Stimulated activated memory B cell treated with anti-CD40 and anti-IgM and Interleukin-4, amounts not matched to agents 10 μg/mL and 1 μg/mL and 100 μg/mL, for 72 hours (primary cell): ENCODE data around the gene PSD.
A peak's percentile ranks its signal among the peaks of the same experiment; 100 is the strongest.

Experiments used
- ATAC-seq: fragments of 150-1000 bp; cut with Tn5 transposase; 2 replicates; pipeline ENCODE4 v1.10.0; 2021
- H3K27ac Mint-ChIP-seq: one replicate; pipeline ENCODE4 v1.8.0; 2022; ENCODE audit warnings: mild to moderate bottlenecking, mixed read lengths
- H3K27me3 Mint-ChIP-seq: one replicate; pipeline ENCODE4 v1.8.0; 2022; ENCODE audit warnings: mixed read lengths
- H3K36me3 Mint-ChIP-seq: one replicate; pipeline ENCODE4 v1.8.0; 2022; ENCODE audit warnings: mixed read lengths
- H3K4me1 Mint-ChIP-seq: one replicate; pipeline ENCODE4 v1.8.0; 2022; ENCODE audit warnings: mixed read lengths
- H3K4me3 Mint-ChIP-seq: one replicate; pipeline ENCODE4 v1.8.0; 2022; ENCODE audit warnings: mild to moderate bottlenecking, moderate library complexity, mixed read lengths
- H3K9me3 Mint-ChIP-seq: one replicate; pipeline ENCODE4 v1.8.0; 2022; ENCODE audit warnings: mixed read lengths

PSD gene

GRCh38 chr10:102451105-102451969 lies 32.8 kb upstream of the PSD start, which contains the start of gene C10orf95:
Gene C10orf95 (minus strand): TSS chr10:102451543. CDS start chr10:102451093, 450 bp downstream.
- H3K9me3 Mint-ChIP-seq: no peaks in the 10 kb centered on the region
- no peaks in the 10 kb centered on the region for H3K27me3 Mint-ChIP-seq
- peak within 1 kb of the TSS; percentile 96 for H3K4me3 Mint-ChIP-seq
- H3K27ac Mint-ChIP-seq: peak within 1 kb of the TSS; percentile 96
- peaks cover 33% of the 10 kb centered on the region for H3K4me1 Mint-ChIP-seq
- H3K36me3 Mint-ChIP-seq: peaks cover 13% of the 10 kb centered on the region
- no peak for ATAC-seq

GRCh38 chr10:102450374-102451104 lies 32.0 kb upstream of the PSD start:
- H3K4me1 Mint-ChIP-seq: peaks cover 33% of the 10 kb centered on the region
- H3K4me3 Mint-ChIP-seq: peak overlapping the region; percentile 96
- no peaks in the 10 kb centered on the region for H3K9me3 Mint-ChIP-seq
- peaks cover 13% of the 10 kb centered on the region for H3K36me3 Mint-ChIP-seq
- ATAC-seq: peak; percentile 95
- H3K27me3 Mint-ChIP-seq: no peaks in the 10 kb centered on the region
- H3K27ac Mint-ChIP-seq: peak overlapping the region; percentile 96

GRCh38 chr10:102450124-102450373 lies 31.5 kb upstream of the PSD start:
- peaks cover 13% of the 10 kb centered on the region for H3K36me3 Mint-ChIP-seq
- no peak for ATAC-seq
- no peaks in the 10 kb centered on the region for H3K9me3 Mint-ChIP-seq
- no peaks in the 10 kb centered on the region for H3K27me3 Mint-ChIP-seq
- H3K4me3 Mint-ChIP-seq: peak overlapping the region; percentile 96
- H3K4me1 Mint-ChIP-seq: peaks cover 33% of the 10 kb centered on the region
- H3K27ac Mint-ChIP-seq: peak overlapping the region; percentile 96

- ATAC-seq: peak; percentile 82
- H3K4me1 Mint-ChIP-seq: peaks cover 33% of the 10 kb centered on the region
Measured at GRCh38 chr10:102449321-102450123, 30.9 kb upstream of the PSD start.

GRCh38 chr10:102444851-102445250 lies 26.3 kb upstream of the PSD start:
- Mint-ChIP-seq H3K4me3 (no peak overlapping the region), H3K9me3 (no peaks in the 10 kb centered on the region), H3K36me3 (no peaks in the 10 kb centered on the region), H3K27ac (no peak overlapping the region), H3K4me1 (peaks cover 9% of the 10 kb centered on the region), H3K27me3 (no peaks in the 10 kb centered on the region)
- ATAC-seq: no peak

More at GRCh38 chr10:102449321-102450123, 30.9 kb upstream of the PSD start:
- H3K4me3 Mint-ChIP-seq: peak overlapping the region; percentile 96
- no peaks in the 10 kb centered on the region for H3K27me3 Mint-ChIP-seq
- peak overlapping the region; percentile 96 for H3K27ac Mint-ChIP-seq
- H3K9me3 Mint-ChIP-seq: no peaks in the 10 kb centered on the region
- H3K36me3 Mint-ChIP-seq: peaks cover 13% of the 10 kb centered on the region

- H3K4me3 Mint-ChIP-seq: no peak overlapping the region
- no peak for ATAC-seq
- H3K9me3 Mint-ChIP-seq: no peaks in the 10 kb centered on the region
- peaks cover 21% of the 10 kb centered on the region for H3K4me1 Mint-ChIP-seq
- H3K27me3 Mint-ChIP-seq: no peaks in the 10 kb centered on the region
- H3K27ac Mint-ChIP-seq: no peak overlapping the region
- H3K36me3 Mint-ChIP-seq: no peaks in the 10 kb centered on the region
Measured at GRCh38 chr10:102438374-102438773, 19.8 kb upstream of the PSD start.

GRCh38 chr10:102437515-102437914 lies 18.9 kb upstream of the PSD start:
- H3K4me3 Mint-ChIP-seq: no peak overlapping the region
- peaks cover 27% of the 10 kb centered on the region for H3K4me1 Mint-ChIP-seq
- no peak overlapping the region for H3K27ac Mint-ChIP-seq
- no peak for ATAC-seq
- H3K9me3 Mint-ChIP-seq: no peaks in the 10 kb centered on the region
- no peaks in the 10 kb centered on the region for H3K27me3 Mint-ChIP-seq
- no peaks in the 10 kb centered on the region for H3K36me3 Mint-ChIP-seq

GRCh38 chr10:102436312-102436711 lies 17.7 kb upstream of the PSD start:
- Mint-ChIP-seq H3K27me3 (no peaks in the 10 kb centered on the region), H3K36me3 (no peaks in the 10 kb centered on the region), H3K27ac (peak overlapping the region; percentile 73), H3K4me3 (peak overlapping the region; percentile 11), H3K4me1 (peaks cover 33% of the 10 kb centered on the region), H3K9me3 (no peaks in the 10 kb centered on the region)
- ATAC-seq: no peak

GRCh38 chr10:102435529-102436233 lies 17.1 kb upstream of the PSD start:
- no peaks in the 10 kb centered on the region for H3K27me3 Mint-ChIP-seq
- no peaks in the 10 kb centered on the region for H3K36me3 Mint-ChIP-seq
- peaks cover 34% of the 10 kb centered on the region for H3K4me1 Mint-ChIP-seq
- no peaks in the 10 kb centered on the region for H3K9me3 Mint-ChIP-seq
- peak overlapping the region; percentile 57 for H3K4me3 Mint-ChIP-seq
- ATAC-seq: no peak
- peak overlapping the region; percentile 73 for H3K27ac Mint-ChIP-seq

GRCh38 chr10:102435133-102435497 lies 16.5 kb upstream of the PSD start:
- no peaks in the 10 kb centered on the region for H3K36me3 Mint-ChIP-seq
- H3K27me3 Mint-ChIP-seq: no peaks in the 10 kb centered on the region
- H3K27ac Mint-ChIP-seq: peak overlapping the region; percentile 73
- peaks cover 34% of the 10 kb centered on the region for H3K4me1 Mint-ChIP-seq
- ATAC-seq: no peak
- no peaks in the 10 kb centered on the region for H3K9me3 Mint-ChIP-seq
- peak overlapping the region; percentile 30 for H3K4me3 Mint-ChIP-seq

GRCh38 chr10:102434394-102435132 lies 16.0 kb upstream of the PSD start:
- Mint-ChIP-seq H3K4me1 (peaks cover 34% of the 10 kb centered on the region), H3K27me3 (no peaks in the 10 kb centered on the region), H3K9me3 (no peaks in the 10 kb centered on the region), H3K36me3 (no peaks in the 10 kb centered on the region), H3K27ac (peak overlapping the region; percentile 73), H3K4me3 (peak overlapping the region; percentile 3)
- no peak for ATAC-seq

GRCh38 chr10:102433619-102434046 lies 15.0 kb upstream of the PSD start:
- no peaks in the 10 kb centered on the region for H3K9me3 Mint-ChIP-seq
- no peaks in the 10 kb centered on the region for H3K36me3 Mint-ChIP-seq
- no peaks in the 10 kb centered on the region for H3K27me3 Mint-ChIP-seq
- peaks cover 34% of the 10 kb centered on the region for H3K4me1 Mint-ChIP-seq
- peak overlapping the region; percentile 89 for H3K4me3 Mint-ChIP-seq
- ATAC-seq: no peak
- H3K27ac Mint-ChIP-seq: peak overlapping the region; percentile 84

- peak within 1 kb of the TSS; percentile 84 for H3K27ac Mint-ChIP-seq
- H3K4me1 Mint-ChIP-seq: peaks cover 40% of the 10 kb centered on the region
- H3K9me3 Mint-ChIP-seq: no peaks in the 10 kb centered on the region
- peaks cover 4% of the 10 kb centered on the region for H3K36me3 Mint-ChIP-seq
- peak within 1 kb of the TSS; percentile 89 for H3K4me3 Mint-ChIP-seq
- ATAC-seq: peak; percentile 98
- H3K27me3 Mint-ChIP-seq: no peaks in the 10 kb centered on the region
Measured at GRCh38 chr10:102432162-102432950, 13.8 kb upstream of the PSD start, which contains the start of gene CUEDC2. Gene CUEDC2 (minus strand): TSS chr10:102432574. CDS start chr10:102425188, 7,386 bp downstream.
